GM21423 (cell line): Measurements from ENCODE around the gene ST7L.

Source experiments
- ATAC-seq: cut with Tn5 transposase; IDR thresholded peaks from one replicate; pipeline ENCODE4 v1.9.1; 2021; ENCODE audit warnings: mild to moderate bottlenecking, moderate library complexity; ENCODE audit not compliant: unreplicated experiment

ST7L gene

GRCh38 chr1:112517231-112517630 is 101.7 kb downstream of the ST7L start:
- no peak for ATAC-seq

GRCh38 chr1:112516141-112516540 is 102.8 kb downstream of the ST7L start:
- ATAC-seq = no peak

DNA sequence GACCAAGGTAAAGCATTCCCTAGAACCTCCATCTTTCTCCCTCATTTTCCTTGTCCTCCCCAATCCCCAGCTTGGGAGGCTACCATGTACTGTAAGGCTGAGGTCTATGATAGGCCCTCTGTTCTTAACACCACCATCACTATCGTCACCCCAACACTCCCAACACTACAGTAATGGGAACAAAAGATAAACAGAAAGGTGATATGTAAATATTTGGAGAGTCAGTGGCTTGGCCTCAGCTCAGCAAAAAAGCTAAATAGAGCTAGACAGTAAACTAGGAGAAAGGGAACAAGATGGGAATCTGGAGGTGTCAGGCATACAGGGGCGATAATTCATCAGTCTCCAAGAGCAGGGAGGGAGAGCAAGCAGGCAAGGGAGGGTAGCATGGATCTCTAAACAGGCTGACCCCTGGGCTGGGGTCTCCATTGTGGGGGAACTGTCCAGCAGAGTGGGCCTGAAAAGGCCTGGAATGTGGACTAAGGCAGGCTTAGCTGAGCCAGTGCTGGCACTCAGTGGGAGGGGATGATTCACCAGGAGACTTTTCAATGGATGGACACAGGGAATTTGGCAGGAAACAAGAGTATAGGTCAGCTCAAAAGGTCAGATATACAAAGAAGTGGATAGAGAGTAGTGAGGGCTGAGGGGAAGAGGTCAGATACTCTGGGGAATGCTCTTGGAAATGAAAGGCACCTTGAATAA is 103.5 kb downstream of the ST7L start:
- no peak for ATAC-seq

GRCh38 chr1:112514901-112515300 is 104.0 kb downstream of the ST7L start:
- no peak for ATAC-seq

DNA sequence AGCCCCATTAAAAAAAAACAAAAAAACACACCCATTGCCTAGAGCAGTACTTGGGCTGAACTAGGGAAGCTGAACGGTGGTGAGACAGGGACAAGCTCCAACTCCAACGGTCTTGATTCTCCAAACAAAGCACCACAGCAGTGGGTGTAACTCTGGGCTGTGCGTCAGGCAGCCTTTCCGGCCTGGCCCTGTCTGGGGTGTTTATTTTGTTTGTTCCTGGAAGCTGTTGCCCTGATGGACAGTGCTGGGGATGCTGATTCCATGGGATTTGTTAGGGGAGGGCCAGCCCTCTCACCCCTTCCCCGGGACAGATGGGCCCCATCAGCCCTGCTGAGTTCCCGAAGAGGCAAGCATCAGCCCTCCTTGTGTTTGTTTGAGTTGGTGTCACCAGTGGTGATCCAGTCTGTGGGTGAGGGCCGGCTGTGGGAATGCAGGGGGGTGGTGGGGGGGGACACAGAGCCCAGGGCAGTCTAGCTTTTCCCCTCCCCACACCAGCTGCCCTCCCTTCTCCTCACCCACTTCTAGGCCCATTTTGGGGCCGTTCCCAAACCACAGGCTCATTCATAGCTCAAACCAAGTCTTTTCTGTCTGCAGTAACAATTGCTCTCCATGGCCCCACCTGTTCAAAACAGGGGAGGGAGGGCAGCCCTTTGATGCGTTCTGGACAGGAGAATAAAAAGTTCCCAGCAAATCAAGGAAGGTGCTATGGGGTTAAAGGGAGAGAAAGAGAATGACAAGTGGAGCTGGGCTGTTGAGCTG is 105.7 kb downstream of the ST7L start:
- no peak for ATAC-seq

- no peak for ATAC-seq
Measured at GRCh38 chr1:112511897-112512296, 107.0 kb downstream of the ST7L start.

DNA sequence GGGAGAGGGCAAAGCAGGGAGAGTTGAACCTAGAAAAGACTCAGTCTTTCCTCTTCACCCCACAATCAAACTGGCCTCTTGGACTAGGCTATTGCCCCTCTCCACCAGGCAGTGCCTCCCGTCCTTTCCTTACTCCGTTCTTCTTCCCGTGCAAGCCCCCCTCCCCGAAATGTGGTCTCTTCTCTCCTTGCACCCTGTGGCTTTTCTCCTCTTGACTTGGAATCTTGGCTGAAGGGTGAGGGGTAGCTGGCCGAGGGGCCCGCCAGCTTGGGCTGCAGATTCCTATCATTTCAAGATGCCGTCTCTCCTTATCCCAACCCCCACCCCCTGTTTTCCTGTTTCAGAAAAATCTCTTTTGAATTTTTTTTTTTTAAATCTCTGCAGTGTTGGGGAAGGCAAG is 108.6 kb downstream of the ST7L start:
- no peak for ATAC-seq

DNA sequence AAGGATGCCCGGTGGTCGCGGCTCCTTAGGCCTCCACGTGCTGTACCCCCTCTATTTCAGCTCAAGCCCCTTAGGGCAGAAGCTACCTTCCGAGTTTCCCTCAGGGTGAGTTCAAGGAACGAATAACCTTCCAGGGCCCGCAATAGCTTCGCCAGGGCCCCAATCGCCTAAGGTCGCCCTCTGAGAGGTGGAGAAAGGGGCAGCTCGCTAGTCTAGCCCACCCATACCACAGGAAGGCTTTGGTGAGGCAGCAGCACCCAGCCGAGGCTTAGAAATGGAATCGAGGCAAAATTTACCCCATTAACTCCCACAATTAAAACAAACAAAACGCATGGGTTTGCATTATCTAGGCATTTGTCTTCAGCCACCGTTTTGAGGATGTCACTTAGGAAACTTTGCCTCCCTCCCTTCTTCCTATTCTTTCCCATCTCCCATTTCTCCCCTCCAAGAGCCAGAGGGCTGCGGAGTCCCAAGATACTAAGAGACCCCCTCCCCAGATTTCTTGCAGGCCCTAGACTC is 109.2 kb downstream of the ST7L start:
- ATAC-seq = no peak

DNA sequence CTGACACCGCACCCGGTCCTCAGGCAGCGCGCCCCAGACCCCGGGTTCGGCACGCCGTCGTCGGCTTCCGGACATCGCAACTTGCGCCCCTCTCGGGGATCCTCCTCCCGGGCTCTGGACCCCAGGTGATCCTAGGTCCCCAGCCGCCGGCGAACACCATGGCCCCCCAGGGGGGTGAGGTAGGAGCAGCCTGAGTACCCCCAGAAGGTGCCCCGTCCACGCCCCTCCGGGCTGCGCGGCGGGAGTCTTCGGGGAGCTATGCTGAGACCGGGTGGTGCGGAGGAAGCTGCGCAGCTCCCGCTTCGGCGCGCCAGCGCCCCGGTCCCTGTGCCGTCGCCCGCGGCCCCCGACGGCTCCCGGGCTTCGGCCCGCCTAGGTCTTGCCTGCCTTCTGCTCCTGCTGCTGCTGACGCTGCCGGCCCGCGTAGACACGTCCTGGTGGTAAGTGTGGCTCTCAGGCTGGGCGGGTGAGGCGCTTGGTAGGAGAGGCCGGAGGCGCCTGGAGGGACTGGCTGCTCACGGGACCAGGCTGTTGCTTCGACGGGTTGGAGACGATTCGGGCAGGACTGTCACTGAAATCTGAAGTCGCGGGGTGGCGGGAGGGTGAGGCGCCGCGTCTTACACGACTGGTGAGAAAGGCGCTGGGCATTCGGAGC is 109.8 kb downstream of the ST7L start:
- no peak for ATAC-seq

DNA sequence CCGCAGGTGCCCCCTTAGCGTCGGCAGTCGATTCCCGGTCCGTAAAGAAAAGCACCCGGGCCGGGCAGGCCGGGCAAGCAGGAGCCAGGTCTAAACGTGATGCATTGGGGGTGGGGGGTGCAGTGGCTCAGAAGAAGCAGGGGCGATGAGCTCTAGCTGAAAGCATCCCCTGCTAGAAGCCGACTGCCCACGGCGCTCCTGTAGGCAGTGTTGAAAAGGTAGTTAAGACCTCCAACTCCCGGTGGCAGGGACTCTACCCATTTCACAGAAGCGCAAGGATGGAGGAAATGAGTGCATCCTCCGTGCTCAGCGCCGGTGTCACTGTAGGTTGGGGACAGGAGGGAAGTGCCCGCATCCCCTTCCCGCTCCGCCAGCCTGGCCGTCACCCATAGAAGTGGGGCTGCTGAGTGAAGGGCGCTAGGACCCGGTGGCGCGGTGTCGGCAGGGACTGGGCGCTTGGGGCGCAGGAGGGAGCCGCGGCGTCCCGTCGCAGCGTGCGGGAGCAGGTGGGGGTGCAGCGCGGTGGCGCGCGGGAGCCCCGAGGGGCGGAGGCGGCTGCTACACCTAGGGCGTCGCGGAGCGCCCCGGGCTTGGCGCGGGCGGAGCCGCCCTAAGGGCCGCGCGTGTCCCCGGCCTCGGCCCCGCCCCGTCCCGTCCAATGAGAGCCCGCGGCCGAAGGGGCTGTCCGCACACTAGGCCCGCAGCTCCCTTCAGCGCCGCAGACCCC is 110.5 kb downstream of the ST7L start, which contains the start of gene WNT2B:
WNT2B (plus strand) TSS at position 688 of the 727 bp plus-strand sequence. CDS start 298 bp downstream, outside the sequence.
- peak; percentile 51 for ATAC-seq

DNA sequence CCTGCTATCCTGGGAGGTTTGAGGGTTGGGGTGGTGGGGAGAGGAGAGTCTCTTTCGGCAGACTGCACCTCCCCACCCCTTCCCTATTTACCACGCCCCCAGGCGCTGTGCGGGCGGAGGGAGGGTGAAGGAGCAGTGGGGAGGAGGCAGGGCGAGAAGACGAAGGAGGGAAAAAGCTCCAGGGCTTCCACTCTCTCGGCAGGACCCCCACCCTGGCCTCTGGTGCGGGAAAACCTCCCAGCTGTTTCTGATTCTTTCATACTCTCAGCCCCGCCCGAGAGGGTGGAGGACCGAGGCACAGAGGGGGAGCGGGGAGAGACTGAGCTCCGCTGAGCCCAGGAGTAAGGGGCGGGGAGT is 111.0 kb downstream of the ST7L start:
- ATAC-seq = no peak

DNA sequence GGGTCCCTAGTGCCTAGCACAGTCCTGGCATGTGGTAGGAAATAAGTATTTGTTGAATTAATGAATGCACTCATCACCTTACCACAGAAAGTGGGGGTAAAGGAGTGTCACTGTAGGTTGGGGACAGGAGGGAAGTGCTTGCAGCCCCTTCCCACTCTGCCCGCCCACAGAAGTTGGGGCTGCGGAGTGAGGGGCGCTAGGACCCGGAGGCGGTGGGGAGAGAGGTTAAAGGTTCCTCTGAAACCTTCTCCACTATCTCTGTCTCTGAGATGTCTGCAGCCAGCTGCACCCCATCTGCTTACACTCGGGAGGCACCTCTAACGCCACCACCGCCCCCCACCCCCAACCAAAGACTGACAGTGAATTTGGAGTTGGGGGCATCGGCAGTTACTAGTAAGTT is 111.6 kb downstream of the ST7L start:
- no peak for ATAC-seq

DNA sequence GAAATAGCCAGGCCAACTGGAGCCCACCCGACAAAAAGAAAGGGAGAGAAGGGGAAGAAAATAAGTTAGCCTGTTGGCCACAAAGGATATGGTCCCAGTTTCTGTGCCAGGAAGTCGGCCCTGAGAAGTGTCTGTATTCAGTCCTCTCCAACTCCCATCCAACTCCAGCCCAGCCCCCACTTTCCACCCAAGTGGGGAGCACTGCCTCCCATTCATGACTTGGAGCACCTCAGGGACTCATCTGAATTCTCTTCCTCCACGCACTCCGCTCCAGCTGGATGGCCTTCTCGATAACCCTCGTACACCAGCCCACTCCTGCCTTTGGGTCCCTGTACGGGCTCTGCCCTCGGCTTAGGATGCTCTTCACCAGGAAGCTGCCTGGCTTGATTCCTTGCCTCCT is 112.2 kb downstream of the ST7L start:
- no peak for ATAC-seq

DNA sequence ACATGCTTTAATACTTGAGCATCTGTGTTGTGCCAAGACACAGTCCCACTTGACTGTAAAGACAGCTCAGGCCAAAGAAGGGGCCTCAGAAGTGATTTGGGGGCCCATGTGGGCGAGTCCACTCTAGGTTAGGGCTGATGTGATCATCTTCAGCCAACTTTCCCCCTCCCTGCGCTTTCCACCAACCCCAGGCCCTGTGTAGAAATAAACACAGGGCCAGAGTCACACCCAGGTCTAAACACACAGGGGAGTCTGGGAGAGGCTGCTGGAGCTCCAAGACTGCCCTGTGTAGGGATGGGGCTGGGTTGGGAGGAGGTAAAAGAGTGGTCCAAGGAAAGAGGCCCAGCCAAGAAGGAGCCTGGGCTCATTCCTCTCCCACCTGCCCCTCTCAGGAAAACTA is 112.6 kb downstream of the ST7L start:
- no peak for ATAC-seq

- ATAC-seq = no peak
Measured at GRCh38 chr1:112505878-112506277, 113.1 kb downstream of the ST7L start.

DNA sequence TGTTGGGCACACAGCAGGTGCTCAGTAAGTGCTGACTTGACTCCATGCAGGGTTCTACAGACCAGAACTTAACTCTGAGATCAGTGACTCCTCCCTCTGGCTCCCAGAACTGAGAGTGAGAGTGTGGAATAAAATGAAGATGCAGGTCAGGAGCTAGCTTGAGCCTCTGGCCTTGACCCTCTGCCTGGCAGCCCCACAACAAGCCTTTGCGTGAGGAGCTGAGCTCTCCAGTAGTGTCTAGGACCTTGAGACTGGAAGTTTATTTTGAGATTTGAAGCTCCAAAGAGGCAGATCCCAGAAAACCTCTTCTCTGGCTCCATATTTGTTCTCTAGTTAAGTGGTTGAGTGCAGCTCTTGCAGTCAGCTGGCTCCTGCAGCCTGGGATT is 113.5 kb downstream of the ST7L start:
- ATAC-seq = no peak

DNA sequence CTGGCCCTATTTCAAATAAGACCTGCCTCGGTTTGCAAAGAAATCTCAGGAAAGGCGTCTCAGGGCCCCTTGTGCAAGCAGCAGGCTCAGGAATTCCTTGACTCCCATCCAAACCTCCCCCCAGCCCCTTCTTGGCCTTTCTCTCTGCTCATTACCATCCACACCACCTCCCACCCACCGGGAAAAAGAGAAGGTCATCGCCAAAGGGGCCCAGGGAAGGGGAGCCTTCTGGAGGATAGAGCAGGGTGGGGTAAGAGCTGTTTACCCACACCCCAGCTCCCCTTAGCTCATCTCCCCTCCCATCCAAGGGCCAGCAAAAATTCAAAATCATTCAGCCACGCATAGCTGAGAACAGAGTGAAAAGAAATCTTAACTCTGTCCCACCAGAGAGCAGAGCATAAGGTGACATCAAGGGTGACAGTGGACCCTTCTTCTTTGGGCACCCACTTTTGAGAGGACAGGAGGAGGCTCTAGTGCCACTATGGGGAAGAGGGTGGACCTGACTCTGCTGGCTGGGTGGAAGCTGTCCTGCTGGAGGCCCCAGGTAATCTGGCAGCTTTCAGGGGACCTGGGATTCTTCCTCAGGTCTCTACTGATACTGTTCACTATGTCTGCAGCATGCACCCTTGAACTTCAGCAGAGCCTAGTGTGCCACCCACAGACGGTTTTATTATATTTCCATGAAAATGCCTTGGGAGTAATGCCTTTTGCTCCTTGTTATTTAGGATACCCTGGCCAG is 114.1 kb downstream of the ST7L start:
- ATAC-seq = no peak

DNA sequence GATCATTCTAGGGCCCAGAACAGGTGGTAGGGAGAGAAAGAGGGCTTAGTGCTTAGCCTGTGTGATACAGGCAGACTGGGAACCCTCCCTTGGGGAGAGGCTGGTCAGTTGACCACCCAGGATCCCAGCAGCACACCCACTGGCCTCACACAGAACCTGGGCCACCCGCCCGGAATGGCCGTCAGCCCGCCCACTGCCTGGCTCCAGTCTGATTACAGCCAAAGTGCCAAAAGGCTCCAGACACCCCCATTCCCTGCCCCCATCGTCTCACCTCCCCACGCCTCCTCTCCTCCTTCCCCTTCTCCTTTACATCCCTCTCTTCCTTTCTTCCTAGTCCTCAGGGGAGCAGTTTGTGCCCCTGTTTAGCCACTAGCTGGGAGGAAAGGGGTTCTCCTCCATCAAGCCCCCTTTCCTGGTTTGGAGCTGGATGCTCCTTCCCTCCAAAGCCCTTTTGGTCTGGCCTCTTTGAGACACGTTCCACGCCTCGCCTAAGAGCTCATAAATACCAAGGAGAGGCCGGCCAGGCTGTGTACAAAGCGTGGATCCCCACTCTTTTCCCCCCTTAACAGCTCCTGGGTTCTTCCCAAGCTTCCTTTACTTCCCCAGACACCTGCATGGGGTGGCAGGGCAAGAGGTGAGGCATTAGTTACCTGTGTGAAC is 114.8 kb downstream of the ST7L start:
- no peak for ATAC-seq

- ATAC-seq = no peak
Measured at GRCh38 chr1:112502826-112503225, 116.1 kb downstream of the ST7L start.
